Measurements from ENCODE around the gene SOX5.
"Not testable (repeated sequence)": the region's sequence is repeated elsewhere in the genome, so short reads cannot be mapped to it uniquely, and the experiment has no call there.

Gene SOX5

DNA sequence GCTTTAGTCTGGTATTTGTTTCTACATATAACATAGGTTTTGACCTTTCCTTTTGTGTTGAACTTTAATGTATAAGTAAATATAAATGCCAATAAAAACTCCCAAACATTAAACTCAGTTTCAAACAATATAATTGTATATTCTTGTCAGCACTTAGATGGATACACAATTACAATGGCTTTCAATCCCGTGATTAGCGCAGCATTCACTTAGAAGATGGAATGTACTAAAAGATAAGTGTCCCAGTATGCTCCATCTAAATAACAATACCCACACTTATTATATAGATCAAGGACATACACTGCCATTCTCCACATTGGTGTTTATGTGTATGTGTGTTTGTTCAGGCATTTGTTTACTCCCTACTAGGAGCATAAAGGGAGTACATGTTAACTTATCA lies 193.1 kb downstream of the SOX5 start:
- DNase-seq (ENCODE audit: low read depth in 2 of 2): no peak

DNA sequence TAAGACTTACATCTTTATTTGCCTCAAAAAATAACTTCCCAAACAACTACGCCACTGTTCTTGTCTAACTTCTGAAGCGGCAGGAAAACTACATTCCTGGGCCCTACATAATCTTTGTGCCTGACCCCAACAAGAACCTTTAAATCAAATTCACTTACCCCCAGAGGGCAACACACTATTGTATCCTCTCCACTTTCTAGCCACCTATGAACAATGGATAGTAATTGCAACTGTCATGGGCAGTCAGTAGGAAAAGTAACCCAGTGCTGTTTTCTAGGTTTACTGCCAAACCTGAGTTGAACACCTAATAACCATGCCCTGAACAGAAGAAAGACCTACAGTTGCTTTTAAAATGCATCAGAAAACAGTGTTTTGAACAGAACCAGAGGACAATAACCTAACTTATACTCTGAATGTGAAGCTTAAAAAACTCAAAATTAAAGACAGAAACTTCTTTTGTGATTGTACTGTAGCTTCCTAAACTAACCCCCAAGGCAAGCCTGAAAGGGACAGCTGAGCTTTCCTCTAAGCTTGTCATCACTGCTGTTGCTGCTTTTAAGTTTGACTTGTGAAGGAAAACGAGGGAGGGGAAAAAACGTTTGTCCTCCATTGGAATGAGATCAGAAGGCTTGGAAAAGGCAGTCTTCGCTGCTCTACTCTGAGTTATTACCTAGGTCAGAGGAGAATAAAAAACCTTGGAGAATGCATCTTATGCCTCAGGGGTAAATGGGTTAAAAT lies 195.7 kb downstream of the SOX5 start:
- DNase-seq (ENCODE audit: low read depth in 2 of 2): no peak

DNA sequence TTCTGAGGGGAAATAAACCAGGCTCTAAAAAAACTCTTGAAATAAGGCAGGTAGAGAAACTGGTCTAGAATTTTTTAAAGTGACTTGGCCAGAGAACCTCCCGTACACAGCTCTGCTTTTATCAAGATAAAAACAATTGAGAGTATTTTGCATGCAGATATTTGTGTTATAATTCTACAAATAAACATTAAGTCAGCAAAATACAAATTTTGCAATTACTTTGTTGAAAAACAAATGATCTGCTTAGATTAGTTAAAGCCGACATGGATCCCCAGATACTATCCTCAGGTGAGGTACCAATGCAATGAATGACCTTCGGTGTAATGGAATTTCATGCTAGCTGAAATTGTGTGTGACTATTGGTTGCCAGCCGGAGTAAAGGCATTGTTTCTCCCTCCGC lies 197.2 kb downstream of the SOX5 start:
- no peak for DNase-seq (ENCODE audit: low read depth in 2 of 2)

DNA sequence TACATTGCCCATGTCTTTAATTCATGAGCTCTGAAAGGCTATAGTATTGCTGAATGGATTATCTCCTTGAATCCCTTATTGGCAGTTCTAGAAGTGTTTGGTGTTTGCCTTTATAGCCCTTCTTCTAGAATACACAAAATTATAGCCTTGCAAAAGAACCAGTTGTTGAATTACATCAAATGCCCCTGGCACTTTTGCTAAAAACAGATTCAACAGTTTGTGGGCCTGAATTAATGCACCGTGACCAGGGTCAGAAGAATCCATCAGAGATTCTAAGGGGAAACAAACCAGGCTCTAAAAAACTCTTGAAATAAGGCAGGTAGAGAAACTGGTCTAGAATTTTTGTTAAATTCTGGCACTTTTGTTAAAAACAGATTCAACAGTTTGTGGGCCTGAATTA lies 197.8 kb downstream of the SOX5 start:
- DNase-seq (ENCODE audit: low read depth in 2 of 2): no peak

DNA sequence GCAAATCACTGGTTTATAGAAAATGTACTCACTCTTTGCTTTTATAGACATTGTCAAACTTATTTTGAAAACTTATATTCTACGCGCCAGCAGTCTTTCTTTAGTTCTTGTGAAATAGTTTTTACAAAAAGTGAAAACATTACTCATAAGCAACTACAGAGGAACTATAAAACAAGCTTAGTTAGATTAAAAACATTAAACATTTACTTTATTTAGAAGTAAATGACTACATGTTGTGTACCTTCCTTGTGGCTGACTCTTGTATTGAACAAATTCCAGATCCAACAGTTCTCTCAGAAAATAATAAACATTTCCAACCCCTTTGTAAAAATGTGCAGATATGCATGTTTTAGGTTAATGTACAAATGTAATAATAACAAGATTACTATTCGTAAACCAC lies 198.5 kb downstream of the SOX5 start:
- DNase-seq (ENCODE audit: low read depth in 2 of 2): no peak

DNA sequence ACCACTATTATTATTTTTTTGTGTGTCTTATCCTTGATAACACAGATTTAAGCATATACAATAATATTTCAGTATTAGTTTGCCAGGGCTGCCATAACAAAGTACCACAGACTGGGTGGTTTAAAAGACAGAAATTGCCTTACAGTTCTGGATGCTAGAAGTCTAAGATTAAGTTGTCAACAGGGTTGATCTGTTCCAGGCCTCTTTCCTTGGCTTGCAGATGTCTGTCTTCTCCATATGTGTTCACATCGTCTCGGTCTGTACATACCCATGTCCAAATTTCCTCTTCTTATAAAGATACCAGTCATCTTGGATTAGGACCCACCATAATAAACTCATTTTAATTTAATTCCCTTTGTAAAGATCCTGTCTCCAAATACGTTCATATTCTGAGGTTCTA lies 204.8 kb downstream of the SOX5 start:
- no peak for DNase-seq (ENCODE audit: low read depth in 2 of 2)

DNA sequence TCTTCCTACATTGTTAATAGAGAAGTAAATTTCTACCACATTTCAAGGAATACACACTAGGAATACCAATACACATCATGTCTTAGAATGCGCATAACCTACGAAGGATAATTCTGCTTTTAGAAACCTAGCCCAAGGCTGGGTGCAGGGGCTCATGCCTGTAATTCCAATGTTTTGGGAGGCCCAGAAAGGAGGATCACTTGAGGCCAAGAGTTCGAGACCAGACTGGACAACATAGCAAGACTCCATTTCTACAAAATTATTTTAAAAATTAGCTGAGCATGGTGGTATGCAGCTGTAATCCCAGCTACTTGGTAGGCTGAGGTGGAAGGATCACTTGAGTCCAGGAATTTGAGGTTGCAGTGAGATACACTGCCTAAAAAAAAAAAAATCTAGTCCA lies 206.9 kb downstream of the SOX5 start:
- no peak for DNase-seq (ENCODE audit: low read depth in 2 of 2)

DNA sequence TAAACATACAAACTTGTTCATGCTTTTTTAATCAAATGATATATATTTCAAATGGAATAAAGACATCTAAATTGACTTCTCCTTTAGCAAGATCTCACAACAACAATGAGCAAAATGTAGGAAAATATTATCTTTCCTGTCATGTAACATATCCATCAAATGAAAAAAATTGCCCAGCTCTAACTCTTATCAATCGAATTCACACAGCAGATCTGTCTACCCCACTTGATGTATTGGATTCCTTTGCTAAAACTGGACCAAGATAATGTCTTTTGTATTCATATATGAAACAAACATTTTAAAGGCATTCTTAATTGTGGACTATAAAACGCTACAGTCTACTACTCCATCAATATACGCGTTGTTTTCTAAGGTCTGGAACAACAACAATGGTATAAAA lies 218.0 kb downstream of the SOX5 start:
- DNase-seq (ENCODE audit: low read depth in 2 of 2): no peak

DNA sequence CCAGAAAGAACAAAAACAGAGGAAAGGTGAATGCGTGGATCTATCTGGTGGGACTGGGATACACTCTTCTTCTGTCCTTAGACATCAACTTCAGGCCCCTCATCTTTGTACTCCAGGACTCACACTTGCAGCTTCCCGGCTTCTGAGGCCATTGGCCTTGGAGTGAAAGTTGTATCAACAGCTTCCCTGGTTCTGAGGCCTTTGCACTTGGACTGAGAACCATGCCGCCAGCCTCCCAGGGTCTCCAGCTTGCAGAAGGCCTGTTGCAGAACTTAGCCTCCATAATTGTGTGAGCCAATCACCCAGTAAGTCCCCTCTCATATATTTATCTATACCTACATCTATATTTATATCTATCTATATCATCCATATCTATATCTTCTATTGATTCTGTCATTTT lies 218.4 kb downstream of the SOX5 start:
- no peak for DNase-seq (ENCODE audit: low read depth in 2 of 2)

DNA sequence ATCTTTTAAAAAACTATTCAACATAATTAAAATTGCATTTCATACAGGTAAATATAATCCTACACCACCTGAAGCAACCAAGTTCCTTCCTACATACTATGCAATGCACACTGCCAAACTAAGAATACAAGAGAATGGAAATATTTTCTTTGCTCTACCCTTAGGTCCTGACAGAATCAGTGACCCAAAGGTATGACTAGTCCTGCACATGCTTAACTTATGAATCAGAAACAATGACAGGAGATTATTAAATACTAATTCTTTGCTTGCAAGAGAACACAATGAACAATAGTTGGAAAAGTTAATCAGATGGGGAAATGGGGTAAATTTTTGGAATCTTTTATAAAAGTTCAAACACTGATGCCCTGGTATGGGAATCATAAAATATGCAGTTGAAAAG lies 220.1 kb downstream of the SOX5 start:
- no peak for DNase-seq (ENCODE audit: low read depth in 2 of 2)

DNA sequence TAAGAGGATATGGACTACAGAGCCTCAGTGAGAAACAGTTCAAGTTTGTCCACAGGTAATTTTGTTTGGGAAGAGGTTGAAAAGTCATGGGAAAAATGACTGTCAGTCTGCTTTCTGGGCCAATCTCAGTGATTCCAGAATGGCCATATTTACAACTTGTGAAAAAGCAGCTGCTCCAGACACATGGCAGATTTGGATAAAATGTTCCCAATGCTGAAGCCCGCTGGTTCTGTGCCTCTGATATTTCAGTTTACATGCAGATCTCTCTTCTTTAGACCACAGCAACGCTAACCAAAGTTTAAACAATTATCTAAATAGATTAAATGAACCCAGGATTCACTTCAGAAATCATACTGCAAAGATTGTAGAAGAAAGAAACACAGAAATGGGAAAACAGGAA lies 222.8 kb downstream of the SOX5 start:
- no peak for DNase-seq (ENCODE audit: low read depth in 2 of 2)

DNA sequence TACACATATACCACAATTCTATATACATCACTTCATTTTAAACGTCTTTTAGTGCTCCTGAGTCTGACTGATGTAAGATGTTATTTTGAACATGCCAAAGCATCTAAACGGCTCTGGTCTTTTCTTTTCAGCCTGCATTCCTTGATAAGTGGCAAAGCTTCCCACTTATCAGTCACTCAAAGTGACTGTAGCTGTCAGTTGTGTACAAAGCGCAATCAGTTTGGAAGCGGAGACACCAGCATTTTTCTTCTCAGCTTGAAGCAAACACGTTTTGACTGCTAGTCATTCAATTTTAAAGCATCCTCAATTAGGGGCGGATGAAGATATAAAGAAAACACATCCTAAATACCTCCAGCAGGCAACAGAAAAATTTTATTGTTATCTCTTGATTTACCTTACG lies 226.8 kb downstream of the SOX5 start:
- DNase-seq (ENCODE audit: low read depth in 2 of 2): no peak

DNA sequence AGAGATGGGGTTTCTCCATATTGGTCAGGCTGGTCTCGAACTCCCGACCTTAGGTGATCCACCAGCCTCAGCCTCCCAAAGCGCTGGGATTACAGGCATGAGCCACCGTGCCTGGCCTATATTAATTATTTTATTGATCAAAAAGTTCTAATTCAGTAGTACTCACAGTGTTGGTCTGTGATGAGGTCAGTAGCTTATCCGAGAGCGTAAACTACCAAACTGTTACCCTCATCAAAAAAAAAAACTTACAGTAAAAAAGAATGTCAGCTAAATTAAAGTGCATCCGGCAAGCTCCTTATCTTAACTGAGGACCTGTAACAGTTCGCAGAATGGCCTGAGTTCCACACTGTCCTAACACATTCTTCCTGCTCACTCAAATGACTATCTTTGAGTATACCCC lies 228.2 kb downstream of the SOX5 start:
- DNase-seq (ENCODE audit: low read depth in 2 of 2): no peak

DNA sequence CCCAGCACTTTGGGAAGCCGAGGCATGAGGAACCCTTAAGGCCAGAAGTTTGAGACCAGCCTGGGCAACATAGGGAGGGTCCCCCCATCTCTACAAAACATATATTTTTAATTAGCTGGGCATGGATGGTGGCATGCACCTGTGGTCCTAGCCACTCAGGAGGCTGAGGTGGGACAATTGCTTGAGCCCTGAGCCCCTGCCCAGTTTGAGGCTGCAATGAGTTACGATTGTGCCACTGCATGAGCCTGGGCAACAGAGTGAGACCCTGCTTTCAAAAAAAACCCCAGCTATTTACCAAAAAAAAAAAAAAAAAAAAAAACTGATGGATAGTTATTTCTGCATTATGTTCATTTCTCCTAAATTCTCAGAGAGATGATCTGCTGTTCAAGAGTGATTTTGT lies 230.0 kb downstream of the SOX5 start:
- DNase-seq (ENCODE audit: low read depth in 2 of 2): no peak

DNA sequence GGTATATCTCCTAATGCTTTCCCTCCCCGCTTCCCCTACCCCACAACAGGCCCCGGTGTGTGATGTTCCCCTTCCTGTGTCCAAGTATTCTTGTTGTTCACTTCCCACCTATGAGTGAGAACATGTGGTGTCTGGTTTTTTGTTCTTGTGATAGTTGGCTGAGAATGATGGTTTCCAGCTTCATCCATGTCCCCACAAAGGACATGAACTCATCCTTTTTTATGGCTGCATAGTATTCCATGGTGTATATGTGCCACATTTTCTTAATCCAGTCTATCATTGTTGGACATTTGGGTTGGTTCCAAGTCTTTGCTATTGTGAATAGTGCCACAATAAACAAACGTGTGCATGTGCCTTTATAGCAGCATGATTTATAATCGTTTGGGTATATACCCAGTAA lies 239.1 kb downstream of the SOX5 start:
- DNase-seq (ENCODE audit: low read depth in 2 of 2): not testable (repeated sequence)

DNA sequence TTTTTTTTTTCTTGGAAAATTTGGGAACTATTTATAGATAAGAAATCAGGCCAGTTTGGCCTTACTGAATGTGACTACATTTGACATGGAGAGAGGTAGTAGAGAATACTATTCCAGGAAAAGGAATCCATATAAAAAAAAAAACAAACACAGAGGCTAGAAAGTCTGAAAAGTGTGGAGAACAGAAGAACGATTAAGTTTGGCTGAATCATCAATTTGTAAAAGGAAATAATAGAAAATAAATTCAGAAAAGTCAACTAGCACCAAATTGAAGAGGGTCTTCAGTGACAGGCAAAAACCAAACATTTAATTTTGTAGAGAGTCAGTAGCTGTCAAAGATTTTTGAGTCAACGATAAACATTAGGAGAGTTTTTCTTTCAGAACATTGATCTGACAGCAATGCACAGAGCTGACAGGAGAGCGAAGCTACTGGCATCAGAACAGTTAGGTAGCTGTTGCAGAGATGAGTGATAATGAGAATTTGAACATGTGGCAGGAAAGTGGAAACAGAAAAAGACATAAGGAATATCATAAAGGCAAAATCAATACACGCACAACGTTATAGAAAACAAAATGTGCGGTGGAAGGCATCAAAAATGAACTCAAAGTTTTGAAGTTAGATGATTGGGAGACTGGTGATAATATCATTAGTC lies 241.2 kb downstream of the SOX5 start:
- DNase-seq (ENCODE audit: low read depth in 2 of 2): no peak

DNA sequence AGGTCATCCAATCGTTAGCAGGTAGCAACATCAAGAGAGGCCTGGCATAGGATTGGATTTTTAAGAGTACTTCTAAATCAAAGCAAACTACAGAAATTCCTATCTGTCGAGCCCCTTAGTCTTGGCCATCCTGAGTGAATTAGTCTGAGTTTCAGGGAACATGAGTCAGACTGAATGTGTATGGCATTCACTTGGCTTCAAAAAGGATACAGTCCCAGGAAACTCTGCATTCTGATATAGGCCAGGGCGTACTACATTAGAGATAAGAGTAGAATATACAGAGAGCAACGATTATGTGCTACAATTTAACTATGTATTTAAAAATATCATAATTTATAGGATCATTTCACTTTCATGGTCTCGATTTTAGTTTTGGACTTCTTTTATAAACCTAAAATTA lies 242.2 kb downstream of the SOX5 start:
- no peak for DNase-seq (ENCODE audit: low read depth in 2 of 2)

DNA sequence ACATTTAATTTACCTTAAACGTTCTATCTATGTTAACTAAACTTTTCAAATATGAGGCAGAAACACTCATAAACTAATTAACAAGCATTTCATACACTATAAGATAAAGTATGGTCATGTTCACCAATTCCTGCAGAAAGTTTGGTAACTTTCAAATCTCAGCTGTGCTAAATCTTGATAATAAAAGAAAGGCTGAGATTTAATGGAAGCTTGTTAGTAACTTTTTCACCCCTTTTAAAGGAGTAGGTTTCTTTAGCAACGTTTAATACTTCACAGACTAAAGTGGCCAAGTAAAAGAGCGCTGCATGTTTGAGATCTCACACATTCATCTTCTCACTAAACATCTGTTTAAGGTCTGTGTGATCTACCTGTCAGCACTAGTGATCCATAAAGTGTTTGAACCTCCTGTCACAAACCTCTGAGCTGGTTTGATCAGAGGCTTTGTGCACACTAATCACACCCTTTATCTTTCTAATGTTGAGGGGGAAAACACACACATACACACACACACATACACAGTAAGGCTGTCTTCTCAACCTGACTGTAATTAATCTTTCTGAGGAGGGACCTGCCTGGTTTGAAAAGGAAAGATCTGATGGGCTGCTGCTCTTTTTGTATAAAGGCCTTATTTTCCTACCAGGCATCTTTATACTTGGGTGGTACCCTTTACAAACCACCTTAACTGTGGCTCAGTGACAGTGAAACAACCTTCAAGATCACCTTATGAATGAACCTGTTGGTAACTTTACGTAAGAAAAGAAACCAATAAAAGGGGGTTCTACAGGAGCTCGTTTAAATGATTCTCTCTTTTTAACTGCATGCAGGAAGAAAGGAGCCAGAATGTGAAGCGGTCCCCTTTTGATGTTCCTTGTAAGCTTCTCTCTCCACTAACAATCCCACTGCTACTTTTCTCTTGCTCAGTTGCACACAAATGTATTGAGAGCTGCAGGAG lies 244.2 kb downstream of the SOX5 start:
- DNase-seq (ENCODE audit: low read depth in 2 of 2): no peak

DNA sequence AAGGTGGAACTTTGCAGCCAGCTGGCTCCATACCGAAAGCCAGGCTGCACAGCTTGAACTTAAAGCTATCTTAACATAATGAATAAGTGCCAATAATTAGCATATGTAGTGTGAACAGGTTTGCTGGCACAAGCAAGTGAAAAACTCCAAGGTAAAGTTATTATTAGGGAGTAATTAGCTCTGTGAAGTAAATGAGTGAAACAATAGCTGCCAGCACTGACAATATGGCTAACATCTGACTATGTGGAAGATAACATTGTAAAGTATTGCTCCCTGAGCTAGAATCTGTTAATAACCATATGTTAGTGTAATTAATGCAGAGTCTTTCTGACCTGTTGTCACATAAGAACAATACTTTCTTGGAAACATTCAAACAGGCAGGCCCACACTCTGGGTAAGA lies 246.4 kb downstream of the SOX5 start:
- no peak for DNase-seq (ENCODE audit: low read depth in 2 of 2)

DNA sequence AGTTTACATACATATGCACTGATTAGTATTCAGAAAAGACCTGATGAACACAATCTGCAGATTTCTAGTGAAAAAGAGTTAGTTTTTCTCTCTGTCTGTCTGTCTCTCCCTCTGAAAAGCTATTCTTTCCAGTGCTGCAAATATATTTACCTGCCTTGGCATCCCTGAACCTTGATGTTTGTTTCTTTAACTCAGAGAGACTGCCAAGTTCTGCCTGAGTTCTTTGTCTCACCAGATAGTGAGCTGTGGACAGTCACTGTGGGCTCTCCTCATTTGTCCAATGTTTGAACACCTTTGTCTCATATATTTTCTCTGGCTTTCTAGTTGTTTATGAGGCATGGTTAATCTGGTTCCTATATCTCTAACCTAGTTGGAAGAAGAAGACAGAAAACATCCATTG lies 250.4 kb downstream of the SOX5 start:
- no peak for DNase-seq (ENCODE audit: low read depth in 2 of 2)

DNA sequence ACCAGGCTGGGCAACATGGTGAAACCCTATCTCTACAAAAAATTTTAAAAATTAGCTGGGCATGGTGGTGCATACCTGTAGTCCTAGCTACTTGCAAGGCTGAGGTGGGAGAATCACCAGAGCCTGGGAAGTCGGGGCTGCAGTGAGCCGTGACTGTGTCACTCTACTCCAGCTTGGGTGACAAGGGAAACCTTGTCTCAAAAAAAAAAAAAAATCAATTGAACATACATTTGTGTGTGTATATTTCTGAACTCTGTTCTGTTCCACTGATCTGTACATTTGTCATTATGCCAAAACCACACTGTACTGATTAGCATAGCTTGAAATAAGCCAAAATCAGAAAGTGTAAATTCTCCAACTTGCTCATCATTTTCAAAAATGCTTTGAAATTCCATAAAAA lies 254.6 kb downstream of the SOX5 start:
- DNase-seq (ENCODE audit: low read depth in 2 of 2): no peak

DNA sequence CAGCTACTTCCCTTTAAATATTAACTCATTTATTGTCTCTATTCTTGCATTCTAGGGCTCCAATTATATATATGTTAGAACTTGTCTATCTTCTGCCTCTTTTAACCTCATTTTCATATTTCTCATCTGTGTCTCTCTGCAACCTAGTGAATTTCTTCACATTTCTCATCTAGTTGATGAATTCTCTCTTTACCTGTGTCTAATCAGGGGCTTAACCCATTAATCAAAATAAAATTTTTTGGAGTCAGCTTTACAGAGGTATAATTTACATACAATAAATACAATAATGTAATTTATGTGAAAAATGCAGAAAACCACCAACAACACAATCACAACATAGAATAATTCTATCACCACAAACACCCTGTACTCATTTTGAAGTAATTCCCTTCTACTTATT lies 255.2 kb downstream of the SOX5 start:
- DNase-seq (ENCODE audit: low read depth in 2 of 2): no peak

DNA sequence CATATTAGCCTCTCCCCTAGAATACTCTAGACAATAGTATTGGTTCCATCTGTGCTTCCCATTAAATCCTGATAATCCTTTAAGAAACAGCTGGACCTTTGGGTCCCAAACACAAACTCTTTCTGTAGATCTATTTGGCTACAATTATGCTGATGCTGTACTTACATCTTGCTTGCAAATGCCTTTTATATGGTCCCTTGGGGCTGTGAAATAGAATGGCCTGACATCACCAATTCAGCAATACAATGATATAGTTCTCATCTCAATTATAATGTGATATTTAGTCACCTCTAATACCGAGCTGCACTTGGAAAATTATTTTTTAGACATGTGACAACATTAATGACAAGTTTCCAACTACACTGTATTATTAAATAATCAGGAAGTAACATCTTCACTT lies 261.5 kb downstream of the SOX5 start:
- DNase-seq (ENCODE audit: low read depth in 2 of 2): no peak
